ENCODE data around the gene IGFL1. TPM values are rescaled to one million over a fixed set of nuclear protein-coding genes. Genes with fewer than 3 reads are reported as not detected.
"Not testable (repeated sequence)": the region's sequence is repeated elsewhere in the genome, so short reads cannot be mapped to it uniquely, and the experiment has no call there.

IGFL1 gene
- total RNA-seq, 1 experiment from 2014 or later, result not detected

- TF ChIP-seq CTCF (conservative IDR thresholded peaks at IDR 0.05; ENCODE audit: low read depth, low read length) (no peak), EZH2 (IDR thresholded peaks at IDR 0.05; ENCODE audit: borderline replicate concordance, low read depth, low read length, poor library complexity, severe bottlenecking) (no peak)
- BruUV-seq (replicated peaks), result no TSS peak
- intact Hi-C loops (cut with micrococcal nuclease; ENCODE audit: unreplicated experiment), result no loop called here
- CTCF ChIA-PET, result interaction anchor here (0.6 kb wide), 1 partner anchor 17 kb away, joined by 3 read pairs; no protein-coding TSS in a partner anchor
- Histone ChIP-seq H3K27me3 (replicated peaks; ENCODE audit: insufficient read depth, low read depth, low read length, poor library complexity) (peaks cover 71% of the 10 kb centered on the region), H3K36me3 (ENCODE audit: insufficient read depth, low read length, poor library complexity, severe bottlenecking) (no peaks in the 10 kb centered on the region), H3K9me3 (ENCODE audit: low read depth, low read length, poor library complexity, severe bottlenecking) (no peaks in the 10 kb centered on the region), H3K4me3 (ENCODE audit: low read depth, low read length, poor library complexity, severe bottlenecking) (no peak overlapping the region), H3K4me1 (ENCODE audit: insufficient read depth, low read length, poor library complexity, severe bottlenecking) (no peaks in the 10 kb centered on the region), H3K27ac (ENCODE audit: low read depth, low read length, poor library complexity, severe bottlenecking) (no peak overlapping the region)
- POLR2A ChIA-PET (ENCODE audit: low non-redundant PET), result no interaction called here
- DNase-seq (ENCODE audit: low spot score), result no peak
Observed at GRCh38 chr19:46232029-46232428, 2.5 kb downstream of the IGFL1 start.

DNA sequence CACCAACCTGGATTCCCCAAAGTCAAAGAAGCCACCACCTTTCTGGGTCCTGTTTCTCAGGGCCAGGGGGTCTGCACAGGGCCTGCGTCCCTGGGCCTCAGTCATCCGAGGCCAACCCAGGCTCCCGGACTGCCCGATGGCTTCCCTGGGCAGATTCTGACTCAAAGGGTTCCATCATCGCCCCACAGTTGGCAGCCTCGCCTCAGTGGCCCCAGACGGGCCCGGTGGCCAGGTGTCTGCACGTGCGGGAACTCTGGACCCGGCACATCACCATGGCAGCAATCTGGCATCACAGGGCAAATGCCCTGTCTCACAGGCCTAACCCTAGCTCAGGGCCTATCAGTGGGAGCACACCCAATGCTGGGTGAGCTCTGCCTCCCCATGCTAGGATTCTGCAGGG lies 2.9 kb downstream of the IGFL1 start:
- no TSS peak for BruUV-seq (replicated peaks)
- CTCF ChIA-PET, result no interaction called here

GRCh38 chr19:46232938-46233621 lies 3.5 kb downstream of the IGFL1 start:
- H3K9me3 ChIP-seq (ENCODE audit: low read depth, low read length, poor library complexity, severe bottlenecking), result no peaks in the 10 kb centered on the region
- no peaks in the 10 kb centered on the region for H3K36me3 ChIP-seq (ENCODE audit: insufficient read depth, low read length, poor library complexity, severe bottlenecking)
- no TSS peak for BruUV-seq (replicated peaks)
- no peak overlapping the region for H3K4me3 ChIP-seq (ENCODE audit: low read depth, low read length, poor library complexity, severe bottlenecking)
- no peak for DNase-seq (ENCODE audit: low spot score)
- intact Hi-C loops (cut with micrococcal nuclease; ENCODE audit: unreplicated experiment), result no loop called here
- POLR2A ChIA-PET (ENCODE audit: low non-redundant PET), result no interaction called here
- no peak overlapping the region for H3K27ac ChIP-seq (ENCODE audit: low read depth, low read length, poor library complexity, severe bottlenecking)
- TF ChIP-seq CTCF (conservative IDR thresholded peaks at IDR 0.05; ENCODE audit: low read depth, low read length) (no peak), EZH2 (IDR thresholded peaks at IDR 0.05; ENCODE audit: borderline replicate concordance, low read depth, low read length, poor library complexity, severe bottlenecking) (no peak)
- H3K4me1 ChIP-seq (ENCODE audit: insufficient read depth, low read length, poor library complexity, severe bottlenecking), result no peaks in the 10 kb centered on the region
- CTCF ChIA-PET, result no interaction called here
- peaks cover 70% of the 10 kb centered on the region for H3K27me3 ChIP-seq (replicated peaks; ENCODE audit: insufficient read depth, low read depth, low read length, poor library complexity)

More for the DNA sequence above, 2.9 kb downstream of the IGFL1 start:
- POLR2A ChIA-PET (ENCODE audit: low non-redundant PET), result no interaction called here
- H3K9me3 ChIP-seq (ENCODE audit: low read depth, low read length, poor library complexity, severe bottlenecking), result no peaks in the 10 kb centered on the region
- H3K4me3 ChIP-seq (ENCODE audit: low read depth, low read length, poor library complexity, severe bottlenecking), result no peak overlapping the region
- H3K4me1 ChIP-seq (ENCODE audit: insufficient read depth, low read length, poor library complexity, severe bottlenecking), result no peaks in the 10 kb centered on the region
- no peak for DNase-seq (ENCODE audit: low spot score)
- TF ChIP-seq EZH2 (IDR thresholded peaks at IDR 0.05; ENCODE audit: borderline replicate concordance, low read depth, low read length, poor library complexity, severe bottlenecking), result no peak
- TF ChIP-seq CTCF (conservative IDR thresholded peaks at IDR 0.05; ENCODE audit: low read depth, low read length), result no peak
- intact Hi-C loops (cut with micrococcal nuclease; ENCODE audit: unreplicated experiment), result no loop called here
- no peak overlapping the region for H3K27ac ChIP-seq (ENCODE audit: low read depth, low read length, poor library complexity, severe bottlenecking)
- H3K36me3 ChIP-seq (ENCODE audit: insufficient read depth, low read length, poor library complexity, severe bottlenecking), result no peaks in the 10 kb centered on the region
- peaks cover 71% of the 10 kb centered on the region for H3K27me3 ChIP-seq (replicated peaks; ENCODE audit: insufficient read depth, low read depth, low read length, poor library complexity)

- H3K4me3 ChIP-seq (ENCODE audit: low read depth, low read length, poor library complexity, severe bottlenecking); H3K4me1 ChIP-seq (ENCODE audit: insufficient read depth, low read length, poor library complexity, severe bottlenecking); H3K27ac ChIP-seq (ENCODE audit: low read depth, low read length, poor library complexity, severe bottlenecking); POLR2A ChIA-PET (ENCODE audit: low non-redundant PET); H3K9me3 ChIP-seq (ENCODE audit: low read depth, low read length, poor library complexity, severe bottlenecking); BruUV-seq (replicated peaks); H3K36me3 ChIP-seq (ENCODE audit: insufficient read depth, low read length, poor library complexity, severe bottlenecking); intact Hi-C loops (cut with micrococcal nuclease; ENCODE audit: unreplicated experiment); DNase-seq (ENCODE audit: low spot score); CTCF ChIA-PET: not testable (repeated sequence)
- peaks cover 70% of the 10 kb centered on the region for H3K27me3 ChIP-seq (replicated peaks; ENCODE audit: insufficient read depth, low read depth, low read length, poor library complexity)
Observed at GRCh38 chr19:46233871-46234270, 4.3 kb downstream of the IGFL1 start.

DNA sequence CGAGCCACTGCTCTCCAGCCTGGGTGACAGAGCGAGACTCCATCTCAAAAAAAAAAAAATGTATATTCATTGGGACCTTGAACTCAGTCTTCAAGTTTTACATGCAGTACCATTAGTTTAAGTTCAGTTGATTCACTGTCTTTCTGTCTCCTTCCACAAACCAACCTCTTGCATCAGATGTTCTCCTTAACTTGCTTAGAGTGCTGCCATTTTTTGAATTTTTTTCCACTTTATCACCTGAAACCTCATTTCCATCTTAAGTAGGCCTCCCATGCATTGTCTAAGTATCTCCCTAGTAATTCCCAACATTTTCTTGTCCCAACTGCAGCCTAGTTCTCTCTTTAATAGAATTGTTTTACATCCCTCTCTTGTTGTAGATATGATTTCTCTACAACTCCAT lies 8.6 kb downstream of the IGFL1 start:
- DNase-seq (ENCODE audit: low spot score); H3K4me1 ChIP-seq (ENCODE audit: insufficient read depth, low read length, poor library complexity, severe bottlenecking); H3K9me3 ChIP-seq (ENCODE audit: low read depth, low read length, poor library complexity, severe bottlenecking); POLR2A ChIA-PET (ENCODE audit: low non-redundant PET); H3K4me3 ChIP-seq (ENCODE audit: low read depth, low read length, poor library complexity, severe bottlenecking); H3K27ac ChIP-seq (ENCODE audit: low read depth, low read length, poor library complexity, severe bottlenecking); CTCF ChIA-PET; intact Hi-C loops (cut with micrococcal nuclease; ENCODE audit: unreplicated experiment); H3K36me3 ChIP-seq (ENCODE audit: insufficient read depth, low read length, poor library complexity, severe bottlenecking); BruUV-seq (replicated peaks): not testable (repeated sequence)
- H3K27me3 ChIP-seq (replicated peaks; ENCODE audit: insufficient read depth, low read depth, low read length, poor library complexity), result peaks cover 78% of the 10 kb centered on the region
